Left lung (tissue), 10 donors: Measurements from ENCODE around the gene IQCK. TPM values are rescaled to one million over a fixed set of nuclear protein-coding genes. Genes with fewer than 3 reads are reported as not detected.
"Not testable (repeated sequence)": the region's sequence is repeated elsewhere in the genome, so short reads cannot be mapped to it uniquely, and the experiment has no call there.

ENCODE experiments used
- ATAC-seq: fragments of 200-7000 bp; cut with Tn5 transposase; one replicate; pipeline ENCODE4 v1.9.1; 2020; ENCODE audit warnings: moderate library complexity
- DNase-seq, 4 donors: peaks; one replicate each; pipeline ENCODE4 v3.0.0-alpha.2; 2013 to 2020
- H3K27ac ChIP-seq, 2 donors: fragments of 200-600 bp; sonication (generic) in 1 of 2; one replicate each; pipeline versions ENCODE4 v1.5.0 to v1.8.0; 2020 to 2021
- H3K27me3 ChIP-seq, 2 donors: fragments of 200-600 bp; sonication (generic) in 1 of 2; one replicate each; pipeline versions ENCODE4 v1.5.0 to v1.8.0; 2020 to 2021
- H3K36me3 ChIP-seq, 2 donors: fragments of 200-600 bp; sonication (generic) in 1 of 2; one replicate each; pipeline versions ENCODE4 v1.5.0 to v1.8.0; 2020 to 2021
- H3K4me1 ChIP-seq, 2 donors: fragments of 200-600 bp; one replicate each; pipeline ENCODE4 v1.8.0; 2021
- H3K4me3 ChIP-seq, 2 donors: fragments of 200-600 bp; sonication (generic) in 1 of 2; one replicate each; pipeline versions ENCODE4 v1.5.0 to v1.8.0; 2020 to 2021; ENCODE audit warnings: mild to moderate bottlenecking in 1 of 2
- H3K9me3 ChIP-seq, 2 donors: fragments of 200-600 bp; sonication (generic) in 1 of 2; one replicate each; pipeline versions ENCODE4 v1.5.0 to v1.8.0; 2020 to 2021
- intact Hi-C, 2 donors: fragments of 100-400 bp; cut with DNase I; formaldehyde crosslinking; loops; one replicate each; pipeline versions ENCODE4 v1.11.2 to v1.14.2; 2022
- polyA plus RNA-seq, 6 donors: library from polyadenylated mRNA; unstranded; fragments of 120-200 nt; gene quantifications; one replicate each; pipeline ENCODE4 v1.2.1, GENCODE V29; 2013; ENCODE audit not compliant: insufficient read length in 6 of 6
- total RNA-seq, 2 donors: library from RNA; stranded (reverse); fragmentation: NEBNext Ultra II Directional; extraction: Animal tissue kit (Norgen Biotek cat#: 25700); gene quantifications; one replicate each; pipeline ENCODE4 v1.2.1, GENCODE V29; 2021
- TF ChIP-seq, protein P1 (sequence below), 2 donors: fragments of 200-600 bp; sonication (generic) in 1 of 2; IDR thresholded peaks; one replicate each; pipeline versions ENCODE4 v1.5.0 to v1.8.0; 2021; ENCODE audit warnings: antibody characterized with exemption in 2 of 2
- donor health status: DM: no; HTN: yes; CAD: no.
- donor health status: DM: no; HTN: no; CAD: no.

IQCK gene
- total and polyA plus RNA-seq, 8 donors = 8.0 to 25.3 (median 22.1) TPM

DNA sequence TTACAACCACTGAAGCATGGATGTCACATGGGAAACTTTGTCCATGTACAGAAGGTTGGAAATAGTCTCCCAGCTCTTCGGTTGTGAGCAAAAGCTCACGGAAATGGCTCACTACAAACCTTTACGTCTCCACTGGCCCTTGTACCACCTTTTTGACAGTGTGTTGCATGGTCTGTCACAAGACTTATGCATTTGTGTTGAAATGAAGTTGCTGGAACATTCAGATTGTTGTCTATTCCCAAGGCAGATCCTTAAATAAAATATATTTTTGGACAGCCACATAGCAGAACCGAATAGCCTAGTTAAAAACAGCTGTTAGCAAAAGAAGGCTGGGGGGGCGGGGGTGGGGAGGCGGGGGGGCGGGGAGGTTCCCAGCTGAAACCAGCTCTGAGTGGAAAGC is 39.3 kb upstream of the IQCK start:
- TF ChIP-seq, protein P1, sequence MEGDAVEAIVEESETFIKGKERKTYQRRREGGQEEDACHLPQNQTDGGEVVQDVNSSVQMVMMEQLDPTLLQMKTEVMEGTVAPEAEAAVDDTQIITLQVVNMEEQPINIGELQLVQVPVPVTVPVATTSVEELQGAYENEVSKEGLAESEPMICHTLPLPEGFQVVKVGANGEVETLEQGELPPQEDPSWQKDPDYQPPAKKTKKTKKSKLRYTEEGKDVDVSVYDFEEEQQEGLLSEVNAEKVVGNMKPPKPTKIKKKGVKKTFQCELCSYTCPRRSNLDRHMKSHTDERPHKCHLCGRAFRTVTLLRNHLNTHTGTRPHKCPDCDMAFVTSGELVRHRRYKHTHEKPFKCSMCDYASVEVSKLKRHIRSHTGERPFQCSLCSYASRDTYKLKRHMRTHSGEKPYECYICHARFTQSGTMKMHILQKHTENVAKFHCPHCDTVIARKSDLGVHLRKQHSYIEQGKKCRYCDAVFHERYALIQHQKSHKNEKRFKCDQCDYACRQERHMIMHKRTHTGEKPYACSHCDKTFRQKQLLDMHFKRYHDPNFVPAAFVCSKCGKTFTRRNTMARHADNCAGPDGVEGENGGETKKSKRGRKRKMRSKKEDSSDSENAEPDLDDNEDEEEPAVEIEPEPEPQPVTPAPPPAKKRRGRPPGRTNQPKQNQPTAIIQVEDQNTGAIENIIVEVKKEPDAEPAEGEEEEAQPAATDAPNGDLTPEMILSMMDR (IDR thresholded peaks at IDR 0.05) = no peak
- no peaks in the 10 kb centered on the region for H3K9me3 ChIP-seq
- DNase-seq (no peak), ATAC-seq (no peak)
- no peaks in the 10 kb centered on the region for H3K4me1 ChIP-seq
- intact Hi-C loops = no loop called here
- H3K27ac ChIP-seq = no peak overlapping the region
- no peak overlapping the region for H3K4me3 ChIP-seq
- H3K27me3 ChIP-seq = no peaks in the 10 kb centered on the region
- peaks cover 0 to 78% of the 10 kb centered on the region in 2 donors for H3K36me3 ChIP-seq

DNA sequence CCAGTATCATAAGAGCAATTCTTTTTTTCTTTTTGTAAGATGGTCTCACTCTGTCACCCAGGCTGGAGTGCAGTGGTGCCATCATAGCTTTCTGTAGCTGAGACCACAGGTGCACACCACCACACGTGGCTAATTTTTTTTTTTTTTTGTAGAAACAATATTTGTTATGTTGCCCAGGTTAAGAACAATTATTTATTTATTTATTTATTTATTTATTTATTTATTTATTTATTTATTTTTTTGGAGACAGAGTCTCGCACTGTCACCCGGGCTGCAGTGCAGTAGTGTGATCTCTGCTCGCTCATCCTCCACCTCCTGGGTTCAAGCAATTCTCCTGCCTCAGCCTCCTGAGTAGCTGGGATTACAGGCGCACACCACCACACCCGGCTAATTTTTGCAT is 38.8 kb upstream of the IQCK start:
- H3K4me1 ChIP-seq, H3K27me3 ChIP-seq, intact Hi-C loops, H3K27ac ChIP-seq, H3K9me3 ChIP-seq, ATAC-seq, DNase-seq, H3K4me3 ChIP-seq: not testable (repeated sequence)
- peaks cover 0 to 78% of the 10 kb centered on the region in 2 donors for H3K36me3 ChIP-seq

DNA sequence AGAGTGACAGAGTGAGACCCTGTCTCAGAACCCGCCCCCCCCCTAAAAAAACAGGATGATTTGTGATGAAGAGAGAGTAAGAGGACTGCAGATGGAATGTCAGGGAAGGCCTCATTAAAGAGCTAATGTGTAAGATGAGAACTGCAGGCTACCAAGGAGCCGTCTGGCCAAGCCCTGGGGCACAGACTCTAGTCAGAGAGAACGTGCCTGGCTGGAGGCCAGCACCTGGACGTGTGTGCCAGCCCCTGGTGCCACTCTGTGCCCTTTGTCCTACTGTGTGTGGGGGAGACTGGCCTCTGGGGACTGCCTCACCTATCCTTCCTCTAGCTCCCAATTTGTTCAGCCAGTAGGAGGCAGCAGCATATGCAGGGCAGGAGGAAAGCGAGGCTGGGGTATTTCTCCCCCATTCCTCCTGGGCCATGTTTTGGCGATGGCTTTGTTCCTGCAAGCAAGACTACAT is 37.2 kb upstream of the IQCK start:
- no peaks in the 10 kb centered on the region for H3K9me3 ChIP-seq
- ATAC-seq (no peak), DNase-seq (no peak)
- H3K27me3 ChIP-seq = no peaks in the 10 kb centered on the region
- H3K4me1 ChIP-seq = no peaks in the 10 kb centered on the region
- H3K36me3 ChIP-seq = peaks cover 0 to 75% of the 10 kb centered on the region in 2 donors
- H3K4me3 ChIP-seq = no peak overlapping the region
- intact Hi-C loops = no loop called here
- H3K27ac ChIP-seq = no peak overlapping the region
- TF ChIP-seq, protein P1 (IDR thresholded peaks at IDR 0.05) = no peak

DNA sequence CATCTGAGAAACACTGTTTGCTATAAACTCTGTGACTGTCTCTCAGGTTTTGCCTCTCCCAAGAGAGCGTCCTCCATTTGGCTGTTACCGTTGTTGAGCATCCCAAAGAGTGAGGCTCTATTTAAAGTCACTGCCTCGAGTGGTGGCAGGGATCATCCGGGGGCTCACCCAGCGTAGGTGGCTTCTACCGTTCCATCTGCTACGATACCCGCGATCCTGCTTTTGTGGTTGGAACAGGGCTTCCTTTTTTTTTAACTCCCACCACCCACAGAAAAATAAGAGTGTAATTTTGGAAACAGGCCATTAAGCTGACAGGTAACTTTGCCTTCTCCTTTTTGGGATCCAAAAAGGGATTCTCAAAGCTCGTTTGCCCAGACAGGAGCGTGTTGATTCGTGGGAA is 36.4 kb upstream of the IQCK start:
- DNase-seq = no peak
- Histone ChIP-seq H3K27me3 (no peaks in the 10 kb centered on the region), H3K36me3 (peaks cover 0 to 75% of the 10 kb centered on the region in 2 donors), H3K4me3 (no peak overlapping the region), H3K27ac (no peak overlapping the region), H3K9me3 (no peaks in the 10 kb centered on the region), H3K4me1 (no peaks in the 10 kb centered on the region)
- intact Hi-C loops = no loop called here
- TF ChIP-seq, protein P1 (IDR thresholded peaks at IDR 0.05) = no peak
- ATAC-seq = no peak

DNA sequence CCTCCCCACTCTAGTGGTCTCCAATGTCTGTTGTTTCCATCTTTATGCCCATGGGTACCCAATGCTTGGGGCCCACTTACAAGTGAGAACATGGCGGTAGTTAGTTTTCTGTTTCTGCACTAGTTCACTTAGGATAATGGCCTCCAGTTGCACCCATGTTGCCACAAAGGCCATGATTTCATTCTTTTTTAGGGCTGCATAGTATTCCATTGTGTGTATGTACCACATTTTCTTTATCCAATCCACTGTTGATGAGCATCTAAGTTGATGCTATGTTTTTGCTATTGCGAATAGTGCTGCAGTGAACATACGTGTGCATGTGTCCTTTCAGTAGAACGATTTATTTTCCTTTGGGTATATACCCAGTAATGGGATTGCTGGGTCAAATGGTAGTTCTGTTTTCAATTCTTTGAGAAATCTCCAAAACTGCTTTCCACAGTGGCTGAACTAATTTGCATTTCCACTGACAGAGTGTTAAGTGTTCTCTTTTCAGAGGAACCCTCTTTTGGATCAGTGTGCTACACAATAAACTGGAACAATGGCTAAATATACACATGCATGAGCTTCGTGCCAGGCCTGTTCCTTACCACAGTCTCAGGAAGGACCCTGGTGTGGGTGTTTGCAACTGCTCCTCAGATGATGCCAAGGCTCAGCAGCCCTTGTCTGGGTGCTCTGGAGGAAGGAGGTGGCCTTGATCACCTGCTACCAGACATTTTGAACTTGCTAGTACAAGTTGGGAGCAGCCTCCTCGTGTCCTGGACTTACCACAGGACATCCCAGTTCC is 34.4 kb upstream of the IQCK start:
- DNase-seq (no peak), ATAC-seq (no peak)
- Histone ChIP-seq H3K9me3 (no peaks in the 10 kb centered on the region), H3K27me3 (no peaks in the 10 kb centered on the region), H3K36me3 (peaks cover 0 to 72% of the 10 kb centered on the region in 2 donors), H3K4me3 (no peak overlapping the region), H3K4me1 (no peaks in the 10 kb centered on the region), H3K27ac (no peak overlapping the region)
- intact Hi-C loops = no loop called here
- TF ChIP-seq, protein P1 (IDR thresholded peaks at IDR 0.05) = no peak
